Central memory CD8-positive, alpha-beta T cell (primary cell): ENCODE data around the gene URB2.

Experiments used
- ATAC-seq: fragments of 150-1000 bp; cut with Tn5 transposase; replicated peaks from 2 replicates; pipeline ENCODE4 v1.10.0; 2022; ENCODE audit warnings: mild to moderate bottlenecking, moderate FRiP score, moderate number of reproducible peaks; ENCODE audit not compliant: poor library complexity, severe bottlenecking; ENCODE audit errors: extremely low read depth
- DNase-seq, 2 donors: peaks; one replicate each; pipeline ENCODE4 v3.0.0; 2021; ENCODE audit warnings: low spot score in 2 of 2
- H3K27ac Mint-ChIP-seq: one replicate; pipeline ENCODE4 v1.8.0; 2022; ENCODE audit warnings: low read depth, mild to moderate bottlenecking, moderate library complexity, mixed read lengths
- H3K27me3 Mint-ChIP-seq: one replicate; pipeline ENCODE4 v1.8.0; 2022; ENCODE audit warnings: mixed read lengths
- H3K36me3 Mint-ChIP-seq: one replicate; pipeline ENCODE4 v1.8.0; 2022; ENCODE audit warnings: mild to moderate bottlenecking, moderate library complexity, mixed read lengths; ENCODE audit not compliant: insufficient read depth
- H3K4me1 Mint-ChIP-seq: one replicate; pipeline ENCODE4 v1.8.0; 2022; ENCODE audit warnings: mixed read lengths
- H3K4me3 Mint-ChIP-seq: one replicate; pipeline ENCODE4 v1.8.0; 2022; ENCODE audit warnings: mild to moderate bottlenecking, moderate library complexity, mixed read lengths
- H3K9me3 Mint-ChIP-seq: one replicate; pipeline ENCODE4 v1.8.0; 2022; ENCODE audit warnings: mixed read lengths

Gene URB2

DNA sequence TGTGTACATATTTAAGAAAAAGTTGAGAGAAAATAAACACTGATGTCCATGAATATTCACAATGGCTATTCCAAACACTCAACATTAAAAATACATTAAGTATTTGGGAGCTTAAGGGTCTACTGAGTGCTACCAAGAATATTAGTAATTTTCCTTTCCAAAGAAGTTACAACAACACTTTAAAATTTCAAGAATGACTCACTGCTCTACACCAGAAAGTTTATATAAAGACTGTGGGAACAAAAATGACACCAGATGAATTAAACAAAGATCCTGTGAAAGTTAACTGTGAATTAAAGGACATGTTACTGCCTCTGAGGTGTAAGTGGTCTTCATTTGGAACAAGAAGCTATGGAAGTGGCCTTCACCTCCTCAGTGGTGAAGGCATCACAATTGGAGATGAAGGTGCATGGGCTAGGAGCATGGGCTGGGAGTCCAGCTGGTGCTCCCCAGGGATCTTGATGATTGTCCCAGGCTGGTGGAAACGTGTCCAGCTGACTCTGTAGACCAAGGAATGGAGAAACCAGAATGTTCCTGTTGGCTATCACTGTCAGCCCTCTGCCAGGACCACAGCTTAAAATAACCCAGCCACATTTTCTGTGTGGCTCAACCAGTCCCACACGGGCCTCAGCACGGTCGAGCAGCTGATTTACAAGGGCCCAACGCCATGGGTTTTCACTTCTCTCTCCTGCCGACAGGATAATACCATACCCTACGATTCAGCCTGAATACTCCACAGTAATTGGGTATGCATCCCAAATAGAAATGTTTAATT, 28.9 kb upstream of the URB2 start:
- Mint-ChIP-seq H3K4me3 (no peak overlapping the region), H3K9me3 (no peaks in the 10 kb centered on the region), H3K27ac (no peak overlapping the region), H3K36me3 (peaks cover 35% of the 10 kb centered on the region), H3K4me1 (peaks cover 19% of the 10 kb centered on the region), H3K27me3 (no peaks in the 10 kb centered on the region)
- ATAC-seq (no peak), DNase-seq (no peak)

- Mint-ChIP-seq H3K36me3 (peaks cover 35% of the 10 kb centered on the region), H3K4me3 (no peak overlapping the region), H3K27me3 (no peaks in the 10 kb centered on the region), H3K27ac (no peak overlapping the region), H3K9me3 (no peaks in the 10 kb centered on the region), H3K4me1 (peaks cover 19% of the 10 kb centered on the region)
- ATAC-seq (no peak), DNase-seq (no peak)
Measured at GRCh38 chr1:229597877-229598276, 28.2 kb upstream of the URB2 start.

- peak overlapping the region; percentile 23 for H3K27ac Mint-ChIP-seq
- peaks cover 19% of the 10 kb centered on the region for H3K4me1 Mint-ChIP-seq
- DNase-seq (no peak), ATAC-seq (no peak)
- H3K4me3 Mint-ChIP-seq: no peak overlapping the region
- peaks cover 32% of the 10 kb centered on the region for H3K36me3 Mint-ChIP-seq
- no peaks in the 10 kb centered on the region for H3K9me3 Mint-ChIP-seq
- H3K27me3 Mint-ChIP-seq: no peaks in the 10 kb centered on the region
Measured at GRCh38 chr1:229599218-229599954, 26.7 kb upstream of the URB2 start.

GRCh38 chr1:229600229-229600628, 25.8 kb upstream of the URB2 start:
- Mint-ChIP-seq H3K36me3 (peaks cover 31% of the 10 kb centered on the region), H3K9me3 (no peaks in the 10 kb centered on the region), H3K4me1 (peaks cover 19% of the 10 kb centered on the region), H3K27me3 (no peaks in the 10 kb centered on the region), H3K27ac (no peak overlapping the region), H3K4me3 (no peak overlapping the region)
- DNase-seq (no peak), ATAC-seq (no peak)

DNA sequence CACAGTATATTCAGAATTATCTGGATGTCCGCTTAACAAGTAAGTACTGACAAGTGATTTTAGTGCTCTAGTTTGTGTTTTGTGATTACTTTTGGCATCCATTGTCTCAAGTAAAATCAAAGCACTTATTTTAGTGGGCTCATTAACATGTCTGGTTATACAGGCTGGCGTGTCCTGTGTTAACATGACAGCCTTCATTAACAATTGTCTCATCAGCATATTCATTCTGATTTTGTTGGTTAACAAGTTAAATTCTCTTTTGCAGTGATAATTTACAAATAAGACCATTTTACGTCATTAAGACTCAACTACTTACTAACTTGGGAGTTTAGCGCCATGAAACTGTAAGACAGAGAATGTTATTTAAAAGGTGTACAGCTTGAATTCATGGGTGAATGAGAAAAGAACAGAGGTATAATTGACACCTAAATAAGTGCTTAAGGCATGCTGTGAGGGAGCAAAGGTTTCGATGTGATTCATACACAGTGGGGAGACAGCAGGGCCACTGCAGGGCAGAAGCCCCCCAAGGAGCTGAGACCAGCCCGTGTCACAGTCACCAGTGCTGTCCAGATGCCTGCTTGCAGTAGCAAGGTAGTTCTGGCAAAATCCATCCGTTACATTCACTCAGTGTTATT, 22.6 kb upstream of the URB2 start:
- Mint-ChIP-seq H3K27me3 (no peaks in the 10 kb centered on the region), H3K4me1 (peaks cover 14% of the 10 kb centered on the region), H3K27ac (no peak overlapping the region), H3K36me3 (peaks cover 54% of the 10 kb centered on the region), H3K4me3 (no peak overlapping the region), H3K9me3 (no peaks in the 10 kb centered on the region)
- DNase-seq (no peak), ATAC-seq (no peak)

GRCh38 chr1:229607370-229607769, 18.7 kb upstream of the URB2 start:
- Mint-ChIP-seq H3K36me3 (peaks cover 75% of the 10 kb centered on the region), H3K27ac (peak overlapping the region; percentile 11), H3K27me3 (no peaks in the 10 kb centered on the region), H3K4me3 (no peak overlapping the region), H3K9me3 (no peaks in the 10 kb centered on the region), H3K4me1 (peaks cover 5% of the 10 kb centered on the region)
- ATAC-seq (no peak), DNase-seq (no peak)

- H3K9me3 Mint-ChIP-seq: no peaks in the 10 kb centered on the region
- no peak overlapping the region for H3K4me3 Mint-ChIP-seq
- ATAC-seq (no peak), DNase-seq (no peak)
- H3K36me3 Mint-ChIP-seq: peaks cover 78% of the 10 kb centered on the region
- peaks cover 5% of the 10 kb centered on the region for H3K4me1 Mint-ChIP-seq
- H3K27ac Mint-ChIP-seq: no peak overlapping the region
- no peaks in the 10 kb centered on the region for H3K27me3 Mint-ChIP-seq
Measured at GRCh38 chr1:229608590-229608989, 17.5 kb upstream of the URB2 start.

- Mint-ChIP-seq H3K36me3 (peaks cover 45% of the 10 kb centered on the region), H3K9me3 (no peaks in the 10 kb centered on the region), H3K4me1 (peaks cover 21% of the 10 kb centered on the region), H3K4me3 (no peak overlapping the region), H3K27ac (no peak overlapping the region), H3K27me3 (no peaks in the 10 kb centered on the region)
- DNase-seq: no peak
- ATAC-seq: no peak
Measured at GRCh38 chr1:229613938-229614337, 12.1 kb upstream of the URB2 start.

DNA sequence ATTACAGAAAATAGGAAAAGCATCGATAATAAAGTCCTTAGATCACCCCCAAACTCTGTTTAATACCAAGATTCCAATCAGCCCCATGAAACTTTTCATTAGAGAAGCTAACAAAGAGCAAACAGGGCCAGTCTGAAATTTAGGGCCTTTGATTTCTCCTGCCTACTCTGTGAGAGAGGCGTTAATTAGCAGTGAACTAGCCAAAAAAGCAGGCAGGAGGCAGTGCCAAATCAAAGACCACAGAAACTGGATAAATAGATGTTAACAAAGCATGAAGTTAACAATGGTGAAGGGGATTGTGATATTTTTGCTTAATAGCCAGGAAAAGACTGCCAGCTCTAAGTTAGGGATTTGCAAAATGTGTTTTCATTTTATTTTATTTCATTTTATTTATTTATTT, 11.3 kb upstream of the URB2 start:
- no peak for ATAC-seq
- Mint-ChIP-seq H3K36me3 (peaks cover 38% of the 10 kb centered on the region), H3K27ac (no peak overlapping the region), H3K9me3 (no peaks in the 10 kb centered on the region), H3K4me3 (no peak overlapping the region), H3K27me3 (no peaks in the 10 kb centered on the region), H3K4me1 (peaks cover 28% of the 10 kb centered on the region)
- no peak for DNase-seq

- H3K27me3 Mint-ChIP-seq: no peaks in the 10 kb centered on the region
- DNase-seq (no peak), ATAC-seq (no peak)
- no peak overlapping the region for H3K27ac Mint-ChIP-seq
- H3K9me3 Mint-ChIP-seq: no peaks in the 10 kb centered on the region
- peaks cover 11% of the 10 kb centered on the region for H3K36me3 Mint-ChIP-seq
- H3K4me3 Mint-ChIP-seq: no peak overlapping the region
- H3K4me1 Mint-ChIP-seq: peaks cover 40% of the 10 kb centered on the region
Measured at GRCh38 chr1:229617351-229618100, 8.5 kb upstream of the URB2 start.

DNA sequence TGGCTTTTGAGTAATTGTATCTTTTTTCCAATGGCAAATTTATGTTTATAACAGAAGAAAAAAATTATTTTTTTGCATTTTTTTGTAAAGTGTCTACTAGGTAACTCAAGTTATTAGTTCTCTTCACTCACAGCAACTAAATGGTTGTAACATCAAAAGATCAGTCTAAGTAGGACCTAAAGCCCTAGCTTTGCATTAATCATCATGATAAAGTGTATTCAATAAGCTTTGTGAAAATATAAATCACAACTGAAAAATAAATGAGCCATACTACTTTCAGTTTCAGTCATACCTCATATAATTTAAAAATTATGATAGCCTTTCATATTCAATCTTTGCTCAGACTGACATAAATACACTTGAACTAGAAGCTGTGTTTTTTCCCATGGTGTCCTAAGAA, 7.0 kb upstream of the URB2 start:
- Mint-ChIP-seq H3K27ac (no peak overlapping the region), H3K27me3 (no peaks in the 10 kb centered on the region), H3K9me3 (no peaks in the 10 kb centered on the region), H3K36me3 (peaks cover 2% of the 10 kb centered on the region), H3K4me1 (peaks cover 49% of the 10 kb centered on the region), H3K4me3 (no peak overlapping the region)
- ATAC-seq (no peak), DNase-seq (no peak)

DNA sequence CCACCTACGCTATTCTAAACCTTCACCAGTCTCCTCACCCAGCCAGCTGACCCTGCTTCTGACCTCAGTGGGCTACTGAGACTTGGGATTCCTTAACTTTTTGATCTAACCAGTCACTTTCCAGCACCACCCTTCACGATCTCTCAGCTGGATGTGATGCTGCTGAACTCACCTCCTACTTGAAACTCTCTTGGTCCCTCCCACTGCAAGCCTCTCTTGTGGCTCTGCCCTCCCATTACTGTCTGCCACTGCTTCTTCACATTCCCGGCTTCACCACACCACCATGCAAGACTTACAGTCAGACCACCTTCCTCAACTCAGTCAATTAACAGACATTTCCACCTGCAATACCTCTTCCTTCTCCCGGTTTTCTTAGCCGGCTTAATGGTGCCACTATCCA, 6.4 kb upstream of the URB2 start:
- H3K36me3 Mint-ChIP-seq: peaks cover 2% of the 10 kb centered on the region
- no peak for ATAC-seq
- H3K4me3 Mint-ChIP-seq: no peak overlapping the region
- H3K27me3 Mint-ChIP-seq: no peaks in the 10 kb centered on the region
- no peak for DNase-seq
- no peaks in the 10 kb centered on the region for H3K9me3 Mint-ChIP-seq
- peaks cover 53% of the 10 kb centered on the region for H3K4me1 Mint-ChIP-seq
- peak overlapping the region; percentile 45 for H3K27ac Mint-ChIP-seq
